Esophagus squamous epithelium (tissue), 5 donors: ENCODE results near the gene CDH2. TPM values are rescaled to one million over a fixed set of nuclear protein-coding genes. Genes with fewer than 3 reads are reported as not detected.
A peak's percentile ranks its signal among the peaks of the same experiment; 100 is the strongest.
"Not testable (repeated sequence)": the region's sequence is repeated elsewhere in the genome, so short reads cannot be mapped to it uniquely, and the experiment has no call there.

Experiments used
- DNase-seq: peaks from one replicate; lab custom pipeline; 2025; lab: John Stamatoyannopoulos, UW
- H3K27ac ChIP-seq, 4 donors: fragments of 200-600 bp; sonication (generic); one replicate each; pipeline ENCODE4 v1.5.1; 2016 to 2019; ENCODE audit warnings: mild to moderate bottlenecking in 1 of 4
- H3K27me3 ChIP-seq, 4 donors: fragments of 200-600 bp; sonication (generic); 1 replicate in 3 of 4; 2 replicates in 1 of 4; pipeline versions ENCODE4 v1.5.1 to v1.6.0; 2017 to 2021; ENCODE audit warnings: antibody characterized with exemption in 1 of 4
- H3K36me3 ChIP-seq, 3 donors: fragments of 200-600 bp; sonication (generic); one replicate each; pipeline ENCODE4 v1.5.1; 2016 to 2019
- H3K4me1 ChIP-seq, 3 donors: fragments of 200-600 bp; sonication (generic); one replicate each; pipeline ENCODE4 v1.5.1; 2017 to 2019
- H3K4me3 ChIP-seq, 4 donors: fragments of 200-600 bp; sonication (generic); 1 replicate in 3 of 4; 2 replicates in 1 of 4; pipeline ENCODE4 v1.5.1; 2016 to 2019; ENCODE audit warnings: mild to moderate bottlenecking in 2 of 4, moderate library complexity in 1 of 4
- H3K9me3 ChIP-seq, 3 donors: fragments of 200-600 bp; sonication (generic); one replicate each; pipeline ENCODE4 v1.5.1; 2016 to 2019
- CTCF ChIP-seq, 6 experiments: fragments of 450-650 bp in 4 of 6; fragments of 200-600 bp in 2 of 6; sonication (generic) in 2 of 6; IDR thresholded peaks; one replicate each; pipeline ENCODE4 v1.5.1; 2016 to 2019; ENCODE audit warnings: antibody characterized with exemption in 6 of 6, mild to moderate bottlenecking in 4 of 6, moderate library complexity in 4 of 6
- POLR2A ChIP-seq, 4 donors: fragments of 450-650 bp; IDR thresholded peaks; one replicate each; pipeline ENCODE4 v1.6.1; 2017; ENCODE audit warnings: antibody characterized with exemption in 4 of 4, mild to moderate bottlenecking in 4 of 4, moderate library complexity in 3 of 4
- WGBS, 2 donors: methylation state at CpG; one replicate each; pipeline ENCODE4 v1.1.5; 2018; 5-methylcytosine and 5-hydroxymethylcytosine counted together
- intact Hi-C: fragments of 100-400 bp; cut with DNase I; formaldehyde crosslinking; loops from one replicate; pipeline ENCODE4 v1.15.0; 2022
- total RNA-seq, 4 donors: library from RNA; depleted of rRNA; stranded (reverse); fragments of >200 nt; gene quantifications; one replicate each; pipeline ENCODE4 v1.1.0, GENCODE V29; 2016
- donor health status: DM: yes; HTN: yes; CAD: no.

CDH2 gene
- total RNA-seq, 4 donors from 2014 or later = 0.11 to 0.88 (median 0.28) TPM

GRCh38 chr18:27921392-27921791, 255.5 kb downstream of the CDH2 start:
- Histone ChIP-seq H3K9me3 (no peaks in the 10 kb centered on the region), H3K4me1 (peaks cover 4 to 17% (median 5%) of the 10 kb centered on the region in 3 donors), H3K27me3 (no peaks in the 10 kb centered on the region), H3K4me3 (peak overlapping the region in 3 of 4 donors; percentile 4 to 40 (median 24)), H3K27ac (peak overlapping the region in 1 of 4 donors; percentile 50), H3K36me3 (no peaks in the 10 kb centered on the region)
- TF ChIP-seq POLR2A (IDR thresholded peaks at IDR 0.05) (no peak), CTCF (IDR thresholded peaks at IDR 0.05) (no peak)
- intact Hi-C loops = no loop called here
- DNase-seq = no peak
- WGBS, 2 donors = 38 to 57% methylated on average over 8 of the region's 8 CpGs

DNA sequence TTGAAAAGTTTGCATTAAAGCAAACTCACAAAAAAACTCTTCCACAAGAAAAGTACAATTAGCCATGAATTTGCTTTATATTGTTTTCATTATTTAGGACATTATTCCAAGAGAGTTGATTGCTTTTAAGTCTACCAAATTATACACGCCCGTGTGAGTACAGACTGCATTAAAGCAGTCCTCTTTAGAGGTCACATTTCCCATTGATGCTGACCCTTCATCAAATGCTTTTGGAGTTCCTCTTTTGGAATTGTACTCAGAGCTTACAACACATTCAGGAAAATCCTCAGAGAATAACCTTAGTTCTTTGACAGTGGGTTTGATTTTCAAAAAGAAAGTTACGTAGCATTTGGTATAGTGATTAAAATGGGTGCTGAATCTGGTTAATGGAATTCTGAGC, 256.1 kb downstream of the CDH2 start:
- no peak for DNase-seq
- Histone ChIP-seq H3K9me3 (no peaks in the 10 kb centered on the region), H3K36me3 (no peaks in the 10 kb centered on the region), H3K27me3 (no peaks in the 10 kb centered on the region), H3K4me3 (no peak overlapping the region), H3K4me1 (peaks cover 4 to 17% (median 5%) of the 10 kb centered on the region in 3 donors), H3K27ac (no peak overlapping the region)
- WGBS, 2 donors = 90 to 96% methylated on average over 3 of the region's 3 CpGs
- TF ChIP-seq POLR2A (IDR thresholded peaks at IDR 0.05) (no peak), CTCF (IDR thresholded peaks at IDR 0.05) (no peak)
- intact Hi-C loops = no loop called here

DNA sequence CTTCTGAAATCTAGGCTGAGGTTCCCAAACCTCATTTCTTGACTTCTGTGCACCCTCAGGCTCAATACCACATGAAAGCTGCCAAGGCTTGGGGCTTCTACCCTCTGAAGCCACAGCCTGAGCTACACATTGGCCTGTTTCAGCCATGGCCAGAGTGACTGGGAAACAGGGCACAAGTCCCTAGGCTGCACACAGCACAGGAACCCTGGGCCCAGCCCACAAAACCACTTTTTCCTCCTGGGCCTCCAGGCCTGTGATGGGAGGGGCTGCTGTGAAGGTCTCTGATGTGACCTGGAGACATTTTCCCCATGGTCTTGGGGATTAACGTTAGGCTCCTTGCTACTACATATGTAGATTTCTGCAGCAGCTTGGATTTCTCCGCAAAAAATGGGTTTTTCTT, 270.7 kb downstream of the CDH2 start:
- H3K27me3 ChIP-seq, H3K4me3 ChIP-seq, intact Hi-C loops, H3K36me3 ChIP-seq, DNase-seq, H3K27ac ChIP-seq, H3K4me1 ChIP-seq: not testable (repeated sequence)
- WGBS, 2 donors = 78 to 90% methylated on average over 2 of the region's 2 CpGs
- H3K9me3 ChIP-seq = peaks cover 0 to 23% (median 0%) of the 10 kb centered on the region in 3 donors

DNA sequence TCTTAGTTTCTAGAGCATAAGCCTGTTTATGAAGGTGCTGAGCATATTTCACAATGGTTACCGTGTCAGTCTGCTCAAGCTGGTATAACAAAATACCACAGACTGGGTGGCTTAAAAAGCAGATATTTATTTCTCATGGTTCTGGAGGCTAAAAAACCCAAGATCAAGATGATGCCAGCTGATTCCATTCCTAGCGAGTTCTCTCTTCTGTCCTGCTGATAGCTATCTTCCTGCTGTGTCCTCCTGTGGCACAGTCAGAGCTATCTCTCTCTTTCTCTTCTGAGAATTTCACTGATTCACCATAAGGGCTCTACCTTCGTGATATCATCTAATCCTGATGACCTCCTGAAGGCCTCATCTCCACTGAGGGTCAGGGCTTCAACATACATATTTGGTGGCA, 273.0 kb downstream of the CDH2 start:
- Histone ChIP-seq H3K27me3 (no peaks in the 10 kb centered on the region), H3K9me3 (peaks cover 0 to 9% (median 0%) of the 10 kb centered on the region in 3 donors), H3K36me3 (no peaks in the 10 kb centered on the region), H3K4me1 (no peaks in the 10 kb centered on the region), H3K27ac (no peak overlapping the region), H3K4me3 (no peak overlapping the region)
- intact Hi-C loops = no loop called here
- WGBS, 2 donors = 71 to 83% methylated on average over 3 of the region's 3 CpGs
- DNase-seq = no peak
- TF ChIP-seq CTCF (IDR thresholded peaks at IDR 0.05) = no peak
- no peak for TF ChIP-seq POLR2A (IDR thresholded peaks at IDR 0.05)

GRCh38 chr18:27901424-27902226, 275.3 kb downstream of the CDH2 start:
- intact Hi-C loops = no loop called here
- Histone ChIP-seq H3K27me3 (no peaks in the 10 kb centered on the region), H3K36me3 (no peaks in the 10 kb centered on the region), H3K9me3 (peaks cover 0 to 9% (median 0%) of the 10 kb centered on the region in 3 donors), H3K27ac (no peak overlapping the region), H3K4me3 (no peak overlapping the region), H3K4me1 (no peaks in the 10 kb centered on the region)
- WGBS, 2 donors = 48 to 53% methylated on average over 4 of the region's 4 CpGs
- no peak for DNase-seq
- TF ChIP-seq POLR2A (IDR thresholded peaks at IDR 0.05) (no peak), CTCF (IDR thresholded peaks at IDR 0.05) (no peak)
